HG03060 (cell line): ENCODE data around the gene ADGRA1.

Experiments
- ATAC-seq: cut with Tn5 transposase; IDR thresholded peaks from one replicate; pipeline ENCODE4 v1.9.1; 2021; ENCODE audit warnings: low read depth, moderate number of reproducible peaks; ENCODE audit not compliant: unreplicated experiment

Gene ADGRA1

GRCh38 chr10:133160826-133161471 is 73.2 kb downstream of the ADGRA1 start:
- ATAC-seq: no peak

- ATAC-seq: no peak
Observed at GRCh38 chr10:133161486-133162109, 73.9 kb downstream of the ADGRA1 start.

- ATAC-seq: no peak
Observed at GRCh38 chr10:133162178-133162909, 74.6 kb downstream of the ADGRA1 start.

GRCh38 chr10:133162910-133163856 is 75.5 kb downstream of the ADGRA1 start:
- no peak for ATAC-seq

- no peak for ATAC-seq
Observed at GRCh38 chr10:133163889-133164815, 76.4 kb downstream of the ADGRA1 start.

- ATAC-seq: no peak
Observed at GRCh38 chr10:133164816-133165555, 77.3 kb downstream of the ADGRA1 start.

- no peak for ATAC-seq
Observed at GRCh38 chr10:133165556-133166503, 78.1 kb downstream of the ADGRA1 start.

- no peak for ATAC-seq
Observed at GRCh38 chr10:133166504-133166827, 78.7 kb downstream of the ADGRA1 start.

GRCh38 chr10:133166828-133167692 is 79.3 kb downstream of the ADGRA1 start:
- ATAC-seq: no peak

GRCh38 chr10:133167693-133168616 is 80.2 kb downstream of the ADGRA1 start:
- ATAC-seq: no peak

- no peak for ATAC-seq
Observed at GRCh38 chr10:133168617-133169031, 80.9 kb downstream of the ADGRA1 start.

GRCh38 chr10:133169173-133169947 is 81.6 kb downstream of the ADGRA1 start:
- no peak for ATAC-seq

- no peak for ATAC-seq
Observed at GRCh38 chr10:133170092-133170491, 82.4 kb downstream of the ADGRA1 start.

- ATAC-seq: no peak
Observed at GRCh38 chr10:133173860-133174640, 86.3 kb downstream of the ADGRA1 start.
